ENCODE measurements around the gene ADO. TPM values are rescaled to one million over a fixed set of nuclear protein-coding genes. Genes with fewer than 3 reads are reported as not detected.

The ADO gene
- total and polyA plus RNA-seq, 2 donors (not counting 1 experiment from before 2014, with no cell fraction given), result 13.2 to 20.6 TPM

- H3K4me3 ChIP-seq (replicated peaks in 1 of 4; ENCODE audit: control extremely low read depth in 1 of 4, insufficient read depth in 1 of 4, low read depth in 3 of 4, low read length in 4 of 4), result no peak overlapping the region
- no peaks in the 10 kb centered on the region for H3K36me3 ChIP-seq (ENCODE audit: control insufficient read depth, insufficient read depth, low read length)
- H3K79me2 ChIP-seq (ENCODE audit: control insufficient read depth, insufficient read depth, low read length), result no peaks in the 10 kb centered on the region
- peak in 1 of 2 donors; percentile 27 for DNase-seq (ENCODE audit: low read depth in 2 of 2)
- H3K27ac ChIP-seq (ENCODE audit: insufficient read depth, low read length), result no peak overlapping the region
- H3K4me2 ChIP-seq (ENCODE audit: extremely low read depth, insufficient read depth, low read length), result no peak overlapping the region
- no peak overlapping the region for H3K9ac ChIP-seq (ENCODE audit: insufficient read depth, low read length)
- H3K27me3 ChIP-seq (ENCODE audit: control insufficient read depth, insufficient read depth, low read length), result no peaks in the 10 kb centered on the region
- no peaks in the 10 kb centered on the region for H4K20me1 ChIP-seq (ENCODE audit: control insufficient read depth, extremely low read depth, insufficient read depth, low read length)
- no peaks in the 10 kb centered on the region for H3K4me1 ChIP-seq (ENCODE audit: control insufficient read depth, extremely low read depth, insufficient read depth, low read length)
- TF ChIP-seq CTCF (conservative IDR thresholded peaks at IDR 0.05 in 1 of 2, IDR thresholded peaks at IDR 0.05 in 1 of 2; ENCODE audit: low read depth in 1 of 2, low read length in 2 of 2), result no peak
- TF ChIP-seq EZH2 (IDR thresholded peaks at IDR 0.05; ENCODE audit: low read length, missing control alignments), result no peak
- no peaks in the 10 kb centered on the region for H3K9me3 ChIP-seq (ENCODE audit: control insufficient read depth, insufficient read depth, low read depth, low read length)
- no peak overlapping the region for H2AFZ ChIP-seq (ENCODE audit: low read length)
Measured at GRCh38 chr10:62761115-62761514, 43.4 kb upstream of the ADO start.

GRCh38 chr10:62763155-62763554, 41.4 kb upstream of the ADO start:
- H3K9me3 ChIP-seq (ENCODE audit: control insufficient read depth, insufficient read depth, low read depth, low read length), result no peaks in the 10 kb centered on the region
- TF ChIP-seq CTCF (conservative IDR thresholded peaks at IDR 0.05 in 1 of 2, IDR thresholded peaks at IDR 0.05 in 1 of 2; ENCODE audit: low read depth in 1 of 2, low read length in 2 of 2) (no peak), EZH2 (IDR thresholded peaks at IDR 0.05; ENCODE audit: low read length, missing control alignments) (no peak)
- no peak overlapping the region for H2AFZ ChIP-seq (ENCODE audit: low read length)
- H3K36me3 ChIP-seq (ENCODE audit: control insufficient read depth, insufficient read depth, low read length), result no peaks in the 10 kb centered on the region
- H4K20me1 ChIP-seq (ENCODE audit: control insufficient read depth, extremely low read depth, insufficient read depth, low read length), result no peaks in the 10 kb centered on the region
- no peaks in the 10 kb centered on the region for H3K27me3 ChIP-seq (ENCODE audit: control insufficient read depth, insufficient read depth, low read length)
- no peak overlapping the region for H3K27ac ChIP-seq (ENCODE audit: insufficient read depth, low read length)
- no peaks in the 10 kb centered on the region for H3K79me2 ChIP-seq (ENCODE audit: control insufficient read depth, insufficient read depth, low read length)
- no peaks in the 10 kb centered on the region for H3K4me1 ChIP-seq (ENCODE audit: control insufficient read depth, extremely low read depth, insufficient read depth, low read length)
- no peak overlapping the region for H3K4me2 ChIP-seq (ENCODE audit: extremely low read depth, insufficient read depth, low read length)
- peak in 1 of 2 donors; percentile 68 for DNase-seq (ENCODE audit: low read depth in 2 of 2)
- no peak overlapping the region for H3K4me3 ChIP-seq (replicated peaks in 1 of 4; ENCODE audit: control extremely low read depth in 1 of 4, insufficient read depth in 1 of 4, low read depth in 3 of 4, low read length in 4 of 4)
- no peak overlapping the region for H3K9ac ChIP-seq (ENCODE audit: insufficient read depth, low read length)

- no peak for DNase-seq (ENCODE audit: low read depth in 2 of 2)
- no peaks in the 10 kb centered on the region for H3K27me3 ChIP-seq (ENCODE audit: control insufficient read depth, insufficient read depth, low read length)
- H3K27ac ChIP-seq (ENCODE audit: insufficient read depth, low read length), result no peak overlapping the region
- no peak overlapping the region for H3K4me3 ChIP-seq (replicated peaks in 1 of 4; ENCODE audit: control extremely low read depth in 1 of 4, insufficient read depth in 1 of 4, low read depth in 3 of 4, low read length in 4 of 4)
- H2AFZ ChIP-seq (ENCODE audit: low read length), result no peak overlapping the region
- H3K9me3 ChIP-seq (ENCODE audit: control insufficient read depth, insufficient read depth, low read depth, low read length), result no peaks in the 10 kb centered on the region
- H3K4me2 ChIP-seq (ENCODE audit: extremely low read depth, insufficient read depth, low read length), result no peak overlapping the region
- no peaks in the 10 kb centered on the region for H3K79me2 ChIP-seq (ENCODE audit: control insufficient read depth, insufficient read depth, low read length)
- no peaks in the 10 kb centered on the region for H3K36me3 ChIP-seq (ENCODE audit: control insufficient read depth, insufficient read depth, low read length)
- no peaks in the 10 kb centered on the region for H4K20me1 ChIP-seq (ENCODE audit: control insufficient read depth, extremely low read depth, insufficient read depth, low read length)
- H3K4me1 ChIP-seq (ENCODE audit: control insufficient read depth, extremely low read depth, insufficient read depth, low read length), result no peaks in the 10 kb centered on the region
- TF ChIP-seq EZH2 (IDR thresholded peaks at IDR 0.05; ENCODE audit: low read length, missing control alignments) (no peak), CTCF (conservative IDR thresholded peaks at IDR 0.05 in 1 of 2, IDR thresholded peaks at IDR 0.05 in 1 of 2; ENCODE audit: low read depth in 1 of 2, low read length in 2 of 2) (no peak)
- no peak overlapping the region for H3K9ac ChIP-seq (ENCODE audit: insufficient read depth, low read length)
Measured at GRCh38 chr10:62764011-62764410, 40.5 kb upstream of the ADO start.
